ENCODE measurements around the gene C1QTNF7.
A peak's percentile ranks its signal among the peaks of the same experiment; 100 is the strongest.

Gene C1QTNF7

DNA sequence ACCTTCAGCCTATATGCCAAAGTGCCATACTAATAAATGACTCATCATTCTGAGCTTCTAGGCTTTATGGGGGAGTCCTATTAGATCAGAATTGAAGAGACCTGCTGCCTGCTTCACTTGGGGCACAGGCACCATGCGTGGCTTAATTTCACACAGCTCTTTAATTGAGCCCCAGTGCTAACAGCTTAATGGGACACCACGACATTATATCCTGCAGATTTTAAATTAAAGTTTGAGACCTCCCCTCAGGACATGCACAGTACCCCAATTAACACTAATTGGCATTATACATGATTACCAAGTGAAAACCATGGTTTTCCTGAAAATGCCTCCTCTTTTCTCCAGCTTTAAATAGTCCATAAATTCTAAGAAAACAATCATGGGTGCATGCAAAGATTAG, 6.8 kb downstream of the C1QTNF7 start:
- TF ChIP-seq, protein P1, sequence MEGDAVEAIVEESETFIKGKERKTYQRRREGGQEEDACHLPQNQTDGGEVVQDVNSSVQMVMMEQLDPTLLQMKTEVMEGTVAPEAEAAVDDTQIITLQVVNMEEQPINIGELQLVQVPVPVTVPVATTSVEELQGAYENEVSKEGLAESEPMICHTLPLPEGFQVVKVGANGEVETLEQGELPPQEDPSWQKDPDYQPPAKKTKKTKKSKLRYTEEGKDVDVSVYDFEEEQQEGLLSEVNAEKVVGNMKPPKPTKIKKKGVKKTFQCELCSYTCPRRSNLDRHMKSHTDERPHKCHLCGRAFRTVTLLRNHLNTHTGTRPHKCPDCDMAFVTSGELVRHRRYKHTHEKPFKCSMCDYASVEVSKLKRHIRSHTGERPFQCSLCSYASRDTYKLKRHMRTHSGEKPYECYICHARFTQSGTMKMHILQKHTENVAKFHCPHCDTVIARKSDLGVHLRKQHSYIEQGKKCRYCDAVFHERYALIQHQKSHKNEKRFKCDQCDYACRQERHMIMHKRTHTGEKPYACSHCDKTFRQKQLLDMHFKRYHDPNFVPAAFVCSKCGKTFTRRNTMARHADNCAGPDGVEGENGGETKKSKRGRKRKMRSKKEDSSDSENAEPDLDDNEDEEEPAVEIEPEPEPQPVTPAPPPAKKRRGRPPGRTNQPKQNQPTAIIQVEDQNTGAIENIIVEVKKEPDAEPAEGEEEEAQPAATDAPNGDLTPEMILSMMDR (IDR thresholded peaks at IDR 0.05; ENCODE audit: low read depth, low read length, missing control alignments): no peak
- DNase-seq (ENCODE audit: extremely low read depth, low read depth): no peak
- H3K4me3 ChIP-seq (replicated peaks; ENCODE audit: low read depth, low read length): no peak overlapping the region

DNA sequence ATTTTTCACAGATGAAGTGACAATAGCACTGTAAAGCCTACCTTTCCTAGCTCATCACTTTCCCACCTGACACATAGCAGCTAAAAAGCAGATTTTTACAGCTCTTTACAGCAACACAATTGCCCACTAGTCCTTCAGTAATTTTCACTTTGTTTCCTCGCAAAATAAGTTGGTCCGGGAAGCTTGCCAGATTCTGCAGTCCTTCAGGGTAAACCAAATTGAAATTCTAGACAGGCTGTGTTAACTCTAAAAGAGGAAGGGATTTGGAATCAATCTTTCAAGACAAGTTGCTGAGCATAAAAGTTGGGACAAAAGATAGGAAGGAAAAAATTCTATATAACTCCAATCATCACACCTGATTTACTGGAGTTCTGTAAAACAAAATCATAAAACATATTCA, 8.7 kb downstream of the C1QTNF7 start:
- no peak overlapping the region for H3K4me3 ChIP-seq (replicated peaks; ENCODE audit: low read depth, low read length)
- TF ChIP-seq, protein P1 (IDR thresholded peaks at IDR 0.05; ENCODE audit: low read depth, low read length, missing control alignments): no peak
- DNase-seq (ENCODE audit: extremely low read depth, low read depth): no peak

DNA sequence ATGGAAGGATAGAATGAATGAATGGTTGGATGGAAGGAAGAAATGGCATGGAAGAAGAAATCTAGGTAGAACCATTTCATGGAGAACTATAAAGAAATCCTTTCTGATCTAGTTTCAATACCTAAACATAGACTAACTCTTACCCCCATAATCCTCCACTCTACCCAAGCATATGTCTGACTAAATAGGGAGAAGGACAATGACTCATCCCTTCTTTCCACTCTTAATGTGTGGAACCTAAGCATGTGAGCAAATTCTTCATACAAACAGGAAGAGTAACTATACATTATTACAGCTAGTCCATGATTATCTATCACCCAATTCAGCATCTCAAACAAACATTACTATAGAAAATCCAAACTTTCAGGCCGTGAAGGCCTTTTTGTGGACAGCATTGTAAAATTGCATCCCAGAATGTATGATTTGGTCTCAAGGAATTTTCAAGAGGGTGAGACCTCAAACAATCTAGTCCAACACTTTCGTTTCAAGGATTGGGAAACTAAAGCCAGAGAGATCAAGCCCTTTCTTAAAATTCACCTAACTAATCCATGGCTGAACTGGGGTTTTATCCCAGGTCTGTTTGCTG, 11.2 kb downstream of the C1QTNF7 start:
- DNase-seq (ENCODE audit: extremely low read depth, low read depth): peak; percentile 10
- TF ChIP-seq, protein P1 (IDR thresholded peaks at IDR 0.05; ENCODE audit: low read depth, low read length, missing control alignments): no peak
- no peak overlapping the region for H3K4me3 ChIP-seq (replicated peaks; ENCODE audit: low read depth, low read length)

DNA sequence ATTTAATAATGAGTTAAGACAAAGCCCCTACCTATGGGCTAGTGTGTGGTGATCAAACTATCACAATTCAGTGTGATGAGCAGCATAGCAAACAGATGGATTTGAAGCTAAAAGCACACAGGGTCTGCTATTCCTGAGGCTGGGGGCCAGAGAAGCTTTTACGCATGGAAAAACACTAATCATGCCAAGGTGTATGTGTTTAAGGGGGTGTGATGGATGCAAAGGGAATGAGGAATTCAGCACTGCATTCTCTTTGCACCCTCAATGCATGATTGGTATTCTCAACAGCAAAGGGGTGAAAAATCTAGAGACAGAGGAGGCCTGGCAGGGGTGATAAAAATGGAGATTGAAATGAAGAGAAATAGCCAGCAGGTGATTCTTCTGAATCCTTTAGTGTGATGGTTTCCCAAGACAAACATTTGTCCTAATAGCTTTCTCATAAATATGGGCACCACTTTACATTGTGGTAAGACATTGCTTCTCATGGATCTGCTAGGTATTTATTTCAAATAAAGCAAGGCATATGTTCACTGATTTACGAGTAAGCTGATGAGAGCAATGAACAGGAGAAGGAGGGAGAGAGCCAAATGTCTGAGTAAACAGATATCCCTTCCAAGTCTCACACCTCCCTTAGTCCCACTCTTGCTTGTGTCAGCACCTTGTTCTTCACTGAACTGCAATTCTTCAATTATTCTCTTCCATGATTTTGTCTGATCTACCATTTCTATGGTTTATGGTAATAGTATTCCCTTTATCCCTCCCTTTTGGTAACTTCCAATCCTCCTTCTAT, 15.7 kb downstream of the C1QTNF7 start:
- TF ChIP-seq, protein P1 (IDR thresholded peaks at IDR 0.05; ENCODE audit: low read depth, low read length, missing control alignments): no peak
- no peak for DNase-seq (ENCODE audit: extremely low read depth, low read depth)
- H3K4me3 ChIP-seq (replicated peaks; ENCODE audit: low read depth, low read length): no peak overlapping the region

DNA sequence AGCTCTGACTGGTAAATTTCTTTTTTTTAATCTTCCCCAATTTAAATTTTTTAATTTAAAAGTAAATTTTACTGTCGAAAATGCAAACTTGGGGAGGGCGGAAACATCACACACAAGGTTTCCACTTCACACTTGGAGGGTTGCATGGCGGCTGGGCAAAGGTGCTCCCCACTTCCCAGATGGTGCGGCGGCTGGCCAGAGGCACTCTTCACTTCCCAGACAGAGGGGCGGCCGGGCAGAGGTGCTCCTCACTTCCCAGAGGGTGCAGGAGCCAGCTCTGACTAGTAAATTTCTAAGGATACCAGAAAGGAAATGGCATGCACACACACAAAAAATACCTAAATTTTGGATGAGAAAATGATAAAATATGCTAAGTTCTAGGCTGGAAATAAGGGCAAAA, 16.4 kb downstream of the C1QTNF7 start:
- H3K4me3 ChIP-seq (replicated peaks; ENCODE audit: low read depth, low read length): no peak overlapping the region
- TF ChIP-seq, protein P1 (IDR thresholded peaks at IDR 0.05; ENCODE audit: low read depth, low read length, missing control alignments): no peak
- DNase-seq (ENCODE audit: extremely low read depth, low read depth): no peak

DNA sequence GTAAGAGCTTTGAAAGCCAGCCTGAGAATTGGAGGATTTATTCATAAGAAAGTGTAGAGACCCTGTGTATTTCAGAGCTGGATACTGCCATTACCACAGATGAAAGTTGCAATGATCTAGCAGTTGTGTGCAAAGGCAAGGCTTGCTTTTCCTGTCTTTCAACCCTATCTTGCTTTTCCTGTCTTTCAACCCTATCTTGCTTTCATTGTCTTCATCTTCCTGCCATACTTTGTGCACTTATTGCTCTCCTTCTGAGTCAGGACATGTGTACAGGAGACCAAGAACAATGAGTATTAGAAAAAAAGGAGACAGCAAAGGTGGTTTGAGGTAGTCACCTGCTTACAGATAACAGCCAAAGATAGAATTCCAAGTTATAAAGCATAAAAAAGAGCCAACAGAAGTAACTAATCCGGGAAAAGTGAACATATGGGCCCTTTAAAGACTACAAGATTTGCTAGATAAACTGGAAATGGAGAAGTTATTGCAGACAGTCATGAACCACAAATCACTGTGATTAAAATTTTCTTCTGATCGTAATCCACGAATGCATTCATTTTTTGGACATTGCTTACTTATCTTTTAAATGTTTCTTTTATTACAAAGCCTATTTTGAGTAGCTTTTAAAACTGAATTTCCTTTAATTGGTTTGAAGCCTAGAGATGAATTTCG, 17.2 kb downstream of the C1QTNF7 start:
- TF ChIP-seq, protein P1 (IDR thresholded peaks at IDR 0.05; ENCODE audit: low read depth, low read length, missing control alignments): no peak
- no peak overlapping the region for H3K4me3 ChIP-seq (replicated peaks; ENCODE audit: low read depth, low read length)
- no peak for DNase-seq (ENCODE audit: extremely low read depth, low read depth)

Measured in HFF-Myc (cell line).